PFSK-1 (cell line): Measurements from ENCODE around the gene EHBP1L1.

Experiments
- REST ChIP-seq, 2 experiments: IDR thresholded peaks; 2 replicates each; pipeline versions ENCODE4 v1.6.1 to v1.8.0; 2011 to 2012; ENCODE audit warnings: low read depth in 2 of 2, low read length in 2 of 2, control low read depth in 1 of 2, inconsistent platforms in 1 of 2, mild to moderate bottlenecking in 1 of 2, moderate library complexity in 1 of 2; ENCODE audit not compliant: insufficient read depth in 1 of 2
- TAF1 ChIP-seq: IDR thresholded peaks from 2 replicates; pipeline ENCODE4 v1.6.1; 2012; ENCODE audit warnings: low read length, control low read depth, borderline replicate concordance; ENCODE audit not compliant: insufficient read depth

GRCh38 chr11:65578134-65578533, 2.3 kb downstream of the EHBP1L1 start:
- TF ChIP-seq TAF1 (no peak), REST (IDR thresholded peaks at IDR 0.05; ENCODE audit: insufficient read depth in 1 of 2, low read depth in 2 of 2, low read length in 2 of 2) (no peak)
